ENCODE measurements around the gene KCND1.

- no peak for TF ChIP-seq CTCF (optimal IDR thresholded peaks at IDR 0.05 in 1 of 3, IDR thresholded peaks at IDR 0.05 in 1 of 3, conservative IDR thresholded peaks at IDR 0.05 in 1 of 3; ENCODE audit: extremely low read depth in 1 of 3, insufficient read depth in 2 of 3, low read length in 3 of 3)
- no peak for TF ChIP-seq EZH2 (IDR thresholded peaks at IDR 0.05; ENCODE audit: low read length)
Observed at GRCh38 chrX:48957827-48958634, 13.6 kb downstream of the KCND1 start.

All from keratinocyte (primary cell).